Ishikawa (cell line): ENCODE measurements around the gene KCTD13.
A peak's percentile ranks its signal among the peaks of the same experiment; 100 is the strongest.

Experiments used
- CEBPB ChIP-seq: IDR thresholded peaks from 2 replicates; pipeline ENCODE4 v1.6.1; 2012
- CREB1 ChIP-seq: IDR thresholded peaks from 2 replicates; pipeline ENCODE4 v1.6.1; 2012; ENCODE audit warnings: low read depth
- EGR1 ChIP-seq: IDR thresholded peaks from 2 replicates; pipeline ENCODE4 v1.6.1; 2012
- EP300 ChIP-seq: IDR thresholded peaks from 2 replicates; pipeline ENCODE4 v1.6.1; 2012; ENCODE audit warnings: borderline replicate concordance
- FOXM1 ChIP-seq: IDR thresholded peaks from 2 replicates; pipeline ENCODE4 v1.6.1; 2012; ENCODE audit warnings: low read depth, borderline replicate concordance
- NFIC ChIP-seq: IDR thresholded peaks from 2 replicates; pipeline ENCODE4 v1.6.1; 2012
- RAD21 ChIP-seq: IDR thresholded peaks from 2 replicates; pipeline ENCODE4 v1.6.1; 2012; ENCODE audit warnings: low read depth
- REST ChIP-seq: IDR thresholded peaks from 2 replicates; pipeline ENCODE4 v1.6.1; 2012; ENCODE audit warnings: low read depth, mild to moderate bottlenecking
- TAF1 ChIP-seq: IDR thresholded peaks from 2 replicates; pipeline ENCODE4 v1.6.1; 2012; ENCODE audit warnings: low read depth, mild to moderate bottlenecking
- TCF12 ChIP-seq: IDR thresholded peaks from 2 replicates; pipeline ENCODE4 v1.6.1; 2012; ENCODE audit warnings: low read depth
- TEAD4 ChIP-seq: IDR thresholded peaks from 2 replicates; pipeline ENCODE4 v1.6.1; 2012
- USF1 ChIP-seq: IDR thresholded peaks from 2 replicates; pipeline ENCODE4 v1.6.1; 2012
- YY1 ChIP-seq: IDR thresholded peaks from 2 replicates; pipeline ENCODE4 v1.6.1; 2012; ENCODE audit warnings: low read depth
- ZBTB7A ChIP-seq: IDR thresholded peaks from 2 replicates; pipeline ENCODE4 v1.6.1; 2012; ENCODE audit warnings: low read depth
- TF ChIP-seq, protein P1 (sequence below): IDR thresholded peaks from 2 replicates; pipeline ENCODE4 v1.6.1; 2012

KCTD13 gene

GRCh38 chr16:29973384-29974246 is 47.6 kb upstream of the KCTD13 start, which contains the start of gene TAOK2:
Gene TAOK2, plus strand, starts transcription at chr16:29973868. Its CDS starts 3,905 bp downstream, at chr16:29977773.
- TF ChIP-seq NFIC (no peak), YY1 (peak; percentile 91), RAD21 (no peak), FOXM1 (no peak), TCF12 (0 out of 2 replicates have a peak, but pooled peaks have one; percentile 43), TAF1 (peak; percentile 77), CREB1 (no peak), USF1 (0 out of 2 replicates have a peak, but pooled peaks have one; percentile 1), EGR1 (peak; percentile 77), REST (no peak), EP300 (peak; percentile 52; the same call in 1 of the 2 replicates), CEBPB (no peak; the same call in 1 of the 2 replicates), ZBTB7A (peak; percentile 59; the same call in 1 of the 2 replicates), TEAD4 (peak; percentile 26; the same call in 1 of the 2 replicates)
- TF ChIP-seq, protein P1, sequence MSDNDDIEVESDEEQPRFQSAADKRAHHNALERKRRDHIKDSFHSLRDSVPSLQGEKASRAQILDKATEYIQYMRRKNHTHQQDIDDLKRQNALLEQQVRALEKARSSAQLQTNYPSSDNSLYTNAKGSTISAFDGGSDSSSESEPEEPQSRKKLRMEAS: peak; percentile 99

DNA sequence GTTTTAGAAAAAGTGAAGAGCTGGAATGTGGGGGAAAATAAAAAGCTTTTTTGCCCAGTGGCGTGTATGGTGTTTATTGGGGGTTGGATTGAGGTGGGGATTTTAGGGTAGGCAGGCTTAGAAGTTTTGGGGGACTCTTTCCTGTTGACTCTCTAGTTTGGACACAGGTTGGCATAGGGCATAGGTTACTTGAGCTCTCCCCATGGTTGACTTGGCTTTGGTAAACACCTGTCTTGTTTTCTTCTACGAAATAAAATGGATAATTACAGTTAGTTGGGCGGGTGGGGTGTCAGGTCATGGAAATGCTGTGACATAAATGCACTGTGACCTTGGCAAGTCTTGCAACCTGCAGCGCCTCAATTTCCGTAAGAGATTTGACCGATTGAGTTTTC is 47.0 kb upstream of the KCTD13 start:
- TF ChIP-seq YY1 (no peak), TEAD4 (no peak), CEBPB (no peak), NFIC (no peak), EP300 (no peak), CREB1 (no peak), ZBTB7A (no peak), TCF12 (no peak), RAD21 (no peak), EGR1 (no peak), REST (no peak), FOXM1 (no peak)
- TF ChIP-seq, protein P1: no peak

GRCh38 chr16:29972500-29972899 is 46.5 kb upstream of the KCTD13 start:
- TF ChIP-seq USF1 (no peak), NFIC (no peak), EP300 (no peak), REST (no peak), CEBPB (no peak), TAF1 (no peak), ZBTB7A (no peak), YY1 (no peak), FOXM1 (no peak)
- TF ChIP-seq, protein P1: no peak

DNA sequence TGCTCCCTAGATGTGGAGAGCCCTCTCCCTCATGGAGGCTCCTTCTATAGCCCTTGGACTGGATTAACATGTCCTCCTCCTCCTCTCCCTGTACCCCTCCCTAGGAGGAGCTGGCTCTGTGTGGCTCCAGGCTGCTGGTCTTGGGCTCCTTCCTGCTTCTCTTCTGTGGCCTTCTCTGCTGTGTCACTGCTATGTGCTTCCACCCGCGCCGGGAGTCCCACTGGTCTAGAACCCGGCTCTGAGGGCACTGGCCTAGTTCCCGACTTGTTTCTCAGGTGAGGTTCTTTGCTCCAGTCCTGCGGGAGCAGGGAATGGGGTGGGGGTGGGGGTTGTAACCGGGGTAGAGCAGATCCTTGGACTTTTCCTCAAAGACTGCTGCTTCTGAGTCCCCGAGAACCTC is 45.3 kb upstream of the KCTD13 start:
- TF ChIP-seq EGR1 (no peak), YY1 (no peak)
- TF ChIP-seq, protein P1: no peak
